HG02981 (cell line): ENCODE results near the gene AAK1.

Source experiments
- ATAC-seq: cut with Tn5 transposase; IDR thresholded peaks from one replicate; pipeline ENCODE4 v1.9.1; 2021; ENCODE audit warnings: mild to moderate bottlenecking, moderate library complexity; ENCODE audit not compliant: unreplicated experiment

Gene AAK1

DNA sequence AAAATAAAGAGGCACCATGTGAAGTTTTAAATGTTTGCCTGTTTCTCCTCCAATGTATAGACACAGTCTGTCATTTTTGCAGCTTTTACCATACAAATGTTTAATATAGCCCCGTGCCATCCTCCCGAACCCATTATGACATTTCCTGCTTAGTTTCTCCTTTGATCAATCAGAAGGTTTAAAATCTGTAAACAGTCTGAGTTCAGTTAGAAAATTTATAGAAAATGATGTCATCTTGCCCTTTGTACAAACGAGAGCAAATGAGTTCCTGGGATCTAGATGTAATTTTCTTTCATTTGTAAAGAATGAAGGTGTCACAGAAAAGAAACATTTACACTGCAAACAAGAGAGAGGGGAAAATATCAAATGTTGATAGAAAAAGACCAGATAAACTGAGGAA lies 143.6 kb downstream of the AAK1 start:
- ATAC-seq = no peak

DNA sequence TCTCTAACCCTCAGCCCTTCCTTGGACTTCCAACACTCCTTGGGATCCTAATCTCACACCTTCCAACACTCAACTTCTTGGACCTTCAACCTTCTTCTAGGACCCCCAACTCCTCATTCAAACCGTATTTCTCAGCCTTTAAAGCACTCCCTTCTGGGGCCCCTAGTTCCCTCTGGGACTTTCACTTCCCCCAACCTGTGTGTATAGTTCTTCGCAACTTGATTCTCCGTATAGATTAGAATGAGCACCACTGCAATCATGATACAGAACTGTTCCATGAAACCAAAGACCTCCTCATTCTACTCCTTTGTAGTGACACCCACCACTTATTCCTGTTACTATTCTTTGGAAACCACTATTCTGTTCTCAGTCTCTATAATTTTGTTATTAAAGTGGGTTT lies 144.3 kb downstream of the AAK1 start:
- peak; percentile 56 for ATAC-seq

- no peak for ATAC-seq
These were observed 147.7 kb downstream of the AAK1 start for GRCh38 chr2:69495861-69496260.

GRCh38 chr2:69495008-69495407 lies 148.5 kb downstream of the AAK1 start:
- ATAC-seq = no peak

DNA sequence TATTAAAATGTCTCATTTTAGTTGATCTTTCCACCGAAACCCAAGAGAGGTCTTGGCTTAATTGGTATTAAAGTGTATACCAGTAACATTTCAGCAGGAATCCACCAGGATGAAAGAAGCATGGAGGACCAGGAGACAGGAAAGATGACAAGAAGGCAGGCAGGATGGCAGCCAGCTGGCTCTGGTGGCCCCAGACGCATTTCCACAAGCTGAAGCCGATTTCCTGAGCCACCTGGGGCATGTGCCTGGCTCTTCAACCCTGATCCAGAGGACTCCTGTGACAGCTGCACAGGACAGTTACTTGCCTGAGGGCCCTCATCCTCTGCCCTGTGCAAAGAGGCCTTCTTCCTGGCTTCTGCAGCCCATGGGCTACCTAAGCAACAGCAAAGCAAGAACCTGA lies 149.4 kb downstream of the AAK1 start:
- ATAC-seq = no peak

DNA sequence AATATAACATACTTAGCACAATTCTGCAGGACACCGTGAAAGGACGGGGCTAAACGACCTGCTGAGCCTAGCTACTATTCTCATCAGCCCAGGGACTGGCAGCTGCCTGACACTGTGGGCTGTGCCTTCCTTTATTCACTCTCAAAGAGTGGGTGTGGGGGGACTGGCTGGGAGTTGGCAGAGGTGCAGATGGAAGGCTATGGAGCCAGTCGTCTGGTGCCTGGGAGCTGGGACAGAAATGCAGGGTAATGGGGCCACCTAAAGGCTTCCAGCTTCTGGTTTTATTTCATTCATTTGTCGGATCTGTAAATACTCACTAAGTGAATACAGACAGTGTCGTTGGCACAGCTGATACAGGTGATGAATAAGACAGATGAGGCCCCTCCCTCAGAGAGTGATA lies 150.3 kb downstream of the AAK1 start:
- no peak for ATAC-seq

GRCh38 chr2:69491864-69492263 lies 151.7 kb downstream of the AAK1 start:
- no peak for ATAC-seq

DNA sequence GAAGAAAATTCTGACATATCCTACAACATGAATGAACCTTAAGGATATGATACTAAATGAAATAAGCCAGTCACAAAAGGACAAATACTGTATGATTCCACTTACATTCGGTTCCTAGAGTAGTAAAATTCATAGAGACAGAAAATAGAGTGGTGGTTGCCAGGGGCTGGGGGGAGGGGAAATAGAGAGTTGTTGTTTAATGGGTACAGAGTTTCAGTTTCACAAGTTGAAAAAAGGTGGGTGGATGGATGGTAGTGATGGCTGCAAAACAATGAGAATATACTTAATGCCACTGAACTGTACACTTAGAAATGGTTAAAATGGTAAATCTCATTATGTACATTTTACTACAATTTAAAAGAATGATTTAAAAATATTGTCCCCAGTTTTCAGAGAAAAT lies 153.1 kb downstream of the AAK1 start:
- no peak for ATAC-seq

DNA sequence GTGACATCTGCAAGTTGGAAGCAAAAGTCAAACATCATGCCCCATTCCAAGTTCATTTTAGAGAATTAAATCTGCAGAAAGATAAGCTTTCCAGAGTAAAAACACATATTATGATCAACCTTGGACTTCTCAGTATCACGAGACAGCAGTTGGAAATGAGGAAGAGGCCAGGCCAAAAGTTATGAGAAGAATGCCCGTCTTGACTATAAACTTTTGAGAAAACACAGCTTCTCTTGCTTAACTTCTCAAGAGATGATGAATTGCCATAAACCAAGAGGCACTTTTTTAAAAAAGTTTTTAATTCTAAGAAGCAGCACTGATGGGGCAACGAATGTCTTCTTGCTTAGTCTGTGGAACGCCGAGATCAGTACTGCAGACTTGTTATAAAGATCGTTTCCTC lies 153.7 kb downstream of the AAK1 start:
- no peak for ATAC-seq

DNA sequence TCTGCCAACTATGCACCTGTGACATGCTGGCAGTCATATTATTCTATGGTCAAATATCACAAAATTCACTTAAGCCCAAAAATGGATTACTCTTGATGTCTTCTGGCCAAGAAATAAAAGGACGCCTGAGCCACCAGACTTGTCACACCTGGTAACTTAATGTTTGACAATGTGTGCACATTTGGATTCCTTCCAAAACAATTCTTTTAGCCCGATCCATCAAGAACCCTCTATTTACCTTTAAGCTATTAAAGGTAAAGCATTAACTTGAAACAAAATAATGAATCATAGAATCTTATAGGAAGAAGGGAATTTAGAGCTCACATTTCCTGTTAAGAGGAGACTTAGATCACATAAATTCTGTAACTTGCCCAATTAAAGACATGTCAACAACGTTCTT lies 159.8 kb downstream of the AAK1 start:
- no peak for ATAC-seq

- ATAC-seq = no peak
These were observed 160.5 kb downstream of the AAK1 start for GRCh38 chr2:69483024-69483423.

GRCh38 chr2:69482471-69482870 lies 161.1 kb downstream of the AAK1 start:
- no peak for ATAC-seq

- no peak for ATAC-seq
These were observed 162.1 kb downstream of the AAK1 start for GRCh38 chr2:69481421-69481820.

- ATAC-seq = no peak
These were observed 165.9 kb downstream of the AAK1 start for GRCh38 chr2:69477627-69478026.

GRCh38 chr2:69474688-69475087 lies 168.9 kb downstream of the AAK1 start:
- ATAC-seq = no peak

- ATAC-seq = no peak
These were observed 171.7 kb downstream of the AAK1 start for GRCh38 chr2:69471793-69472192.

DNA sequence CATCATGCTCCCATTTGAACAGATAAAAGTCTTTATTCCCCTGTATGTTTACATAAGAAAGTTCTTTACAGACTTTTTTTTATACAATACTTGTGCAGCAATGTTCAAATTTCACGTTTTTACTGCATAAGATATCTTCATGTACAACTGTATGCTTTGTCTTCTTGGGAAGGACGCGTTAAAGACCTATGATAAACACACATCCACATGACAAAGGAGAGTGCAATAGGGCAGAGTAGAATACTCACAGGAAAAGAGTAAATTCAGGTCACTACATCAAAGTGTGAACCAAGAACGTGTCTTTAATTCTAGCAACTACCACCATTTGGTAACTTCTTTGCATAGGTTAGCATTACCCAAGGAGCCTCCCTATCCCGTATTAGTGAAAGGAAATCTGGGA lies 172.6 kb downstream of the AAK1 start:
- ATAC-seq = no peak

DNA sequence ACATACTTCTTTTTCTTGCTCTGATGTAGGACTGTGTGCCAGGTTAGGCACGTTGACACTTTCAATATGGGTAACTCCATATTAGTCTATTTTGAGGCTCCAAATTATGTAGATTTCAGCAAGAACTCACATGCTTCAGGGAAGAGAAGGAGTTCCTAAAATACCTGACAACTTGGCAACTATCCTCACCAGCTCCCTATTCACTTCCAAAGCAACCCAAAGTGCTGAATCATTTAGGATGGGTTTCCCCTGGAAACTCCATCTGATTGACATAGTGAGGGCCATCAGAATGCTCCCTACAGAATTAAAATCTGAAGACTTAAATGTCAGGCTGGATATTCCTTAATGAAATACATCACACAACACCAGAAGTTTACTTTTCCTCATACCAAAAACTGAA lies 173.8 kb downstream of the AAK1 start:
- no peak for ATAC-seq

DNA sequence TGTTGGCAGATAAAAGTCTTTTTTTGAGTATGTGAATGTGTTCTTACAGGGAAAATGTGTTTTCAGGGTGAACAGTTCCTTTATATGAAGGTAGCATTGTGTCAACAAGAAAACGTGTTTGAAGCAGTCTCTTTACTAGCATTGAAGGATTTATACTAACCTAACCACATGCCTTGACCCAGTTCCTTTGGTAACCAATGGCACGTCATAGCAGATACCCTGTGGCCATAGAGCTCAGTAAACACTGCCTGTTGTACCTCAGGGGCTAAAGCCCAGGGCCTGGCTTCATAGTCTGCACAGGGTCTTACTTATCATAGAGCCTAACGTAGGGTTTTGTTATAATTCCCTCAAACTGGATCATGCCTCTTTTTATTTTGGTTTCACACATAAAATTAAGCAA lies 174.2 kb downstream of the AAK1 start:
- ATAC-seq = no peak

DNA sequence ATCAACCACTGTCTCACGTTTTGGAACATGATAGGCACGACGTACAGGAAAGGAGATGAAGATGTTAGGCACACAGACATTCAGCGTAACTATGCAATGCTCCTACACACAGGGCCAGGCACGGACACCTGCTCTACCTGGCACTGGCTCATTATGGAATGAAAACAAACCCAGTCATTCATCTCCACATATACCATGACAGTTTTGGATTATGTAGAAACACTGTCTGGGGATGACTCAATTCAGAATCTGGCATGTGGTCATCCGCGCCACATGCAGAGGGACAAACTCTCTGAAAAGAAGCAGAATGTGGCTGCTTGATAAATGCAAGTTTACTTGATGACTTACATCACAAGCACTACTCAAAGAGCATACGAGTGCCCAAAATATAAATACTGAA lies 176.8 kb downstream of the AAK1 start:
- no peak for ATAC-seq

DNA sequence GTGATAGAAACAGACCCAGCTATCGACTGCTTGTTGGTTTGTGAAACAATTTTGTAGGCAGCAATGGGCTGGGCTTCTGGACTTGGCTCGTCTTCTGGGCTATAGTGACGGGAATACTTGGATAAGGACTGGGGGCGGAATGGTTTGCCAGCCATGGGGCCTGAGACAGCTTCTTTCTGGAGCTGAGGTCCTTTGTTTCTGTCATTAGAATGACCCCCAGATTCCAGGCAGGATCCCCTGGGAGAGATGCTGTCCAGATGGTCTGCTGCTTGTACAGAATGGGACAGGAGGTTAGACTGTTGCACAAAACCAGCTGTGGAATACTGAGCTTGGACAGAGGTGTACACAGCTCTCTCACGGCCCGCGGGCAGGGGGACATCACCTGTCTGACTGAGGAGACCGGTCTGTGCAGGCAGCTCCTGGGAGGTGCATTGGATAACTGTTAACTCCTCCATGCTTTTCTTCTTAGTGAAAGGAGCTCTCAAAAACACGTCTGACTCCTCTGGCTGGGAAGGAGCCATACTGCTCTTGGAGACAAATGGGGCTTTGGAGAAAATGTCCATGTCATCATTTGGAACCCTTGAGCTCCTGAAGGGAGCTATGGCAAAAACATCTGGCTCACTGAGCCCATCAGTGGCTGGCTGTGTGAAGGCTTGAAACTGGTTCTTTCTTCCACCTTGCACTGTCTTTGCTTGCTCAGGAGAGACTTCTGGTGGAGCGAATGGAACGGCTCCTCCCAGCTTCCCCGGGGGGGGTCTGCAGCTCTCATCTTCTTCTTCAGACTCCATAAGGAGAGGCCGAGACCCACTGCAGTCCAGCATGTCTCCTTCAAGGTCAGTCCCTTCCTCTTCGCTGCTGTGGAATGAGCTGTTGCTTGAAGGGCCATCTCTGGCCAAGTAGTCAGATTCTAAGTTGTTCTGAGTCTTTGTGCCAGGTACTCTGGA lies 177.8 kb downstream of the AAK1 start:
- ATAC-seq = no peak

- ATAC-seq = no peak
These were observed 179.0 kb downstream of the AAK1 start for GRCh38 chr2:69464575-69464974.

- ATAC-seq = no peak
These were observed 180.8 kb downstream of the AAK1 start for GRCh38 chr2:69462780-69463179.
